ENCODE data around the gene FBXO21.

Gene FBXO21

GRCh38 chr12:117114784-117115183 is 75.5 kb downstream of the FBXO21 start:
- H3F3A ChIP-seq (ENCODE audit: control insufficient read depth, insufficient read depth): no peaks in the 10 kb centered on the region
- no peak for TF ChIP-seq EZH2phosphoT487 (IDR thresholded peaks at IDR 0.05; ENCODE audit: borderline replicate concordance, low read length)
- TF ChIP-seq CTCF (IDR thresholded peaks at IDR 0.05; ENCODE audit: low read depth, low read length, poor library complexity, severe bottlenecking): no peak
- H3K27me3 ChIP-seq (ENCODE audit: control insufficient read depth, low read length): peaks cover 15% of the 10 kb centered on the region; the same call in 1 of the 2 replicates
- H3K36me3 ChIP-seq (ENCODE audit: control insufficient read depth, low read length): no peaks in the 10 kb centered on the region
- no peak overlapping the region for H3K27ac ChIP-seq (ENCODE audit: low read depth, low read length)
- H3K4me2 ChIP-seq (ENCODE audit: low read length): no peak overlapping the region
- no peaks in the 10 kb centered on the region for H3K9me3 ChIP-seq (ENCODE audit: control insufficient read depth, insufficient read depth, low read length)
- H3K79me2 ChIP-seq (ENCODE audit: control insufficient read depth, low read length): no peaks in the 10 kb centered on the region
- H4K20me1 ChIP-seq (ENCODE audit: control insufficient read depth, insufficient read depth, low read depth, low read length): no peaks in the 10 kb centered on the region
- no peak overlapping the region for H3K4me3 ChIP-seq (ENCODE audit: low read length)
- no peaks in the 10 kb centered on the region for H3K9me2 ChIP-seq (replicated peaks; ENCODE audit: control insufficient read depth, low read length)
- peaks cover 10% of the 10 kb centered on the region for H3K4me1 ChIP-seq (ENCODE audit: control insufficient read depth, low read length)

GRCh38 chr12:117113231-117113630 is 77.0 kb downstream of the FBXO21 start:
- Histone ChIP-seq H3K4me1 (ENCODE audit: control insufficient read depth, low read length) (peaks cover 10% of the 10 kb centered on the region), H3K9me2 (replicated peaks; ENCODE audit: control insufficient read depth, low read length) (no peaks in the 10 kb centered on the region), H3K27me3 (ENCODE audit: control insufficient read depth, low read length) (peaks cover 15% of the 10 kb centered on the region; the same call in 1 of the 2 replicates), H3K36me3 (ENCODE audit: control insufficient read depth, low read length) (no peaks in the 10 kb centered on the region), H4K20me1 (ENCODE audit: control insufficient read depth, insufficient read depth, low read depth, low read length) (no peaks in the 10 kb centered on the region), H3K27ac (ENCODE audit: low read depth, low read length) (no peak overlapping the region), H3F3A (ENCODE audit: control insufficient read depth, insufficient read depth) (no peaks in the 10 kb centered on the region), H3K4me2 (ENCODE audit: low read length) (no peak overlapping the region), H3K9me3 (ENCODE audit: control insufficient read depth, insufficient read depth, low read length) (no peaks in the 10 kb centered on the region), H3K4me3 (ENCODE audit: low read length) (no peak overlapping the region), H3K79me2 (ENCODE audit: control insufficient read depth, low read length) (no peaks in the 10 kb centered on the region)
- no peak for TF ChIP-seq EZH2phosphoT487 (IDR thresholded peaks at IDR 0.05; ENCODE audit: borderline replicate concordance, low read length)
- TF ChIP-seq CTCF (IDR thresholded peaks at IDR 0.05; ENCODE audit: low read depth, low read length, poor library complexity, severe bottlenecking): no peak

- Histone ChIP-seq H3K4me2 (ENCODE audit: low read length) (no peak overlapping the region), H4K20me1 (ENCODE audit: control insufficient read depth, insufficient read depth, low read depth, low read length) (no peaks in the 10 kb centered on the region), H3F3A (ENCODE audit: control insufficient read depth, insufficient read depth) (no peaks in the 10 kb centered on the region), H3K36me3 (ENCODE audit: control insufficient read depth, low read length) (no peaks in the 10 kb centered on the region), H3K9me3 (ENCODE audit: control insufficient read depth, insufficient read depth, low read length) (no peaks in the 10 kb centered on the region), H3K4me1 (ENCODE audit: control insufficient read depth, low read length) (peaks cover 10% of the 10 kb centered on the region), H3K4me3 (ENCODE audit: low read length) (no peak overlapping the region), H3K27me3 (ENCODE audit: control insufficient read depth, low read length) (peaks cover 18% of the 10 kb centered on the region; the same call in 1 of the 2 replicates), H3K9me2 (replicated peaks; ENCODE audit: control insufficient read depth, low read length) (no peaks in the 10 kb centered on the region), H3K27ac (ENCODE audit: low read depth, low read length) (no peak overlapping the region), H3K79me2 (ENCODE audit: control insufficient read depth, low read length) (no peaks in the 10 kb centered on the region)
- TF ChIP-seq CTCF (IDR thresholded peaks at IDR 0.05; ENCODE audit: low read depth, low read length, poor library complexity, severe bottlenecking): no peak
- TF ChIP-seq EZH2phosphoT487 (IDR thresholded peaks at IDR 0.05; ENCODE audit: borderline replicate concordance, low read length): no peak
These were observed 78.3 kb downstream of the FBXO21 start for GRCh38 chr12:117111821-117112595.

Data from DOHH2 (cell line).